Measurements from ENCODE around the gene HBM. TPM values are rescaled to one million over a fixed set of nuclear protein-coding genes. Genes with fewer than 3 reads are reported as not detected.
A peak's percentile ranks its signal among the peaks of the same experiment; 100 is the strongest.

HBM gene
- total RNA-seq, 1 experiment from 2014 or later: not detected

DNA sequence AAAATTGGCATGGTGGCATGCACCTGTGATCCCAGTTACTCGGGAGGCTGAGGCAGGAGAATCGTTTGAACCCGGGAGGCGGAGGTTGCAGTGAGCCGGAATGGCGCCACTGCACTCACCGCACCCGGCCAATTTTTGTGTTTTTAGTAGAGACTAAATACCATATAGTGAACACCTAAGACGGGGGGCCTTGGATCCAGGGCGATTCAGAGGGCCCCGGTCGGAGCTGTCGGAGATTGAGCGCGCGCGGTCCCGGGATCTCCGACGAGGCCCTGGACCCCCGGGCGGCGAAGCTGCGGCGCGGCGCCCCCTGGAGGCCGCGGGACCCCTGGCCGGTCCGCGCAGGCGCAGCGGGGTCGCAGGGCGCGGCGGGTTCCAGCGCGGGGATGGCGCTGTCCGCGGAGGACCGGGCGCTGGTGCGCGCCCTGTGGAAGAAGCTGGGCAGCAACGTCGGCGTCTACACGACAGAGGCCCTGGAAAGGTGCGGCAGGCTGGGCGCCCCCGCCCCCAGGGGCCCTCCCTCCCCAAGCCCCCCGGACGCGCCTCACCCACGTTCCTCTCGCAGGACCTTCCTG, 14.4 kb downstream of the HBM start, which contains the start of gene HBQ1:
HBQ1 (plus strand) TSS at position 359 of the 575 bp plus-strand sequence; CDS start at position 387, 28 bp downstream.
- H3K79me2 ChIP-seq (ENCODE audit: low read length): no peaks in the 10 kb centered on the region
- H2AFZ ChIP-seq (ENCODE audit: low read length): no peak within 1 kb of the TSS
- DNase-seq: no peak
- H3K4me1 ChIP-seq (ENCODE audit: low read length): peaks cover 2% of the 10 kb centered on the region; the same call in 1 of the 2 replicates
- H3K36me3 ChIP-seq (ENCODE audit: insufficient read depth, low read length): no peaks in the 10 kb centered on the region
- H3K9ac ChIP-seq (ENCODE audit: low read length): no peak within 1 kb of the TSS
- no peak within 1 kb of the TSS for H3K4me3 ChIP-seq (ENCODE audit: low read length)
- H3K27me3 ChIP-seq (ENCODE audit: low read length): no peaks in the 10 kb centered on the region
- H3K27ac ChIP-seq (ENCODE audit: low read length): no peak within 1 kb of the TSS
- no peaks in the 10 kb centered on the region for H3K9me2 ChIP-seq (replicated peaks; ENCODE audit: insufficient read depth, low read length)
- H4K20me1 ChIP-seq (ENCODE audit: insufficient read depth, low read depth, low read length): peaks cover 5% of the 10 kb centered on the region; the same call in 1 of the 2 replicates
- H3K9me3 ChIP-seq (ENCODE audit: low read length): no peaks in the 10 kb centered on the region
- H3K4me2 ChIP-seq (ENCODE audit: low read depth, low read length, poor library complexity, severe bottlenecking): no peak within 1 kb of the TSS

DNA sequence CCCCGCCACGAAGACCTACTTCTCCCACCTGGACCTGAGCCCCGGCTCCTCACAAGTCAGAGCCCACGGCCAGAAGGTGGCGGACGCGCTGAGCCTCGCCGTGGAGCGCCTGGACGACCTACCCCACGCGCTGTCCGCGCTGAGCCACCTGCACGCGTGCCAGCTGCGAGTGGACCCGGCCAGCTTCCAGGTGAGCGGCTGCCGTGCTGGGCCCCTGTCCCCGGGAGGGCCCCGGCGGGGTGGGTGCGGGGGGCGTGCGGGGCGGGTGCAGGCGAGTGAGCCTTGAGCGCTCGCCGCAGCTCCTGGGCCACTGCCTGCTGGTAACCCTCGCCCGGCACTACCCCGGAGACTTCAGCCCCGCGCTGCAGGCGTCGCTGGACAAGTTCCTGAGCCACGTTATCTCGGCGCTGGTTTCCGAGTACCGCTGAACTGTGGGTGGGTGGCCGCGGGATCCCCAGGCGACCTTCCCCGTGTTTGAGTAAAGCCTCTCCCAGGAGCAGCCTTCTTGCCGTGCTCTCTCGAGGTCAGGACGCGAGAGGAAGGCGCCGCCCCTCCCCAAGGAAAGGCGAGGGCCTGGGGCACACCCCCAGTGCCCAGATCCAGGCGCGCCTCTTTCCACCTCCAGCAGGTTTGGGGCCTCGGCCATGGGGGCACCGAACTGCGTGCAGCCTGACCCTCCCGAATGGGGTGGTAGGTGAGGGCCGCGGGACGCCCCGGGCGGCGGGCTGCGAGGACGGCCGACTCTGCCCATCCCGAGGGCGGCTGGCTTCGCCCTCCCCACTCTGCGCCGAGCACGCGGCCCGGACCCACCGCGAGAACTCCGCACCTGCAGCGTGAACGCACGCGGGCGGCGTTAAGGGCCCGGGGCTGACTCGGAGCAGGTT, 15.1 kb downstream of the HBM start:
- no peaks in the 10 kb centered on the region for H3K79me2 ChIP-seq (ENCODE audit: low read length)
- peaks cover 5% of the 10 kb centered on the region; the same call in 1 of the 2 replicates for H4K20me1 ChIP-seq (ENCODE audit: insufficient read depth, low read depth, low read length)
- no peaks in the 10 kb centered on the region for H3K27me3 ChIP-seq (ENCODE audit: low read length)
- peaks cover 2% of the 10 kb centered on the region; the same call in 1 of the 2 replicates for H3K4me1 ChIP-seq (ENCODE audit: low read length)
- no peak overlapping the region for H3K4me2 ChIP-seq (ENCODE audit: low read depth, low read length, poor library complexity, severe bottlenecking)
- H3K27ac ChIP-seq (ENCODE audit: low read length): no peak overlapping the region
- no peak overlapping the region for H3K9ac ChIP-seq (ENCODE audit: low read length)
- no peaks in the 10 kb centered on the region for H3K36me3 ChIP-seq (ENCODE audit: insufficient read depth, low read length)
- no peak overlapping the region for H2AFZ ChIP-seq (ENCODE audit: low read length)
- peak; percentile 93 for DNase-seq
- H3K4me3 ChIP-seq (ENCODE audit: low read length): no peak overlapping the region
- no peaks in the 10 kb centered on the region for H3K9me3 ChIP-seq (ENCODE audit: low read length)
- H3K9me2 ChIP-seq (replicated peaks; ENCODE audit: insufficient read depth, low read length): no peaks in the 10 kb centered on the region

DNA sequence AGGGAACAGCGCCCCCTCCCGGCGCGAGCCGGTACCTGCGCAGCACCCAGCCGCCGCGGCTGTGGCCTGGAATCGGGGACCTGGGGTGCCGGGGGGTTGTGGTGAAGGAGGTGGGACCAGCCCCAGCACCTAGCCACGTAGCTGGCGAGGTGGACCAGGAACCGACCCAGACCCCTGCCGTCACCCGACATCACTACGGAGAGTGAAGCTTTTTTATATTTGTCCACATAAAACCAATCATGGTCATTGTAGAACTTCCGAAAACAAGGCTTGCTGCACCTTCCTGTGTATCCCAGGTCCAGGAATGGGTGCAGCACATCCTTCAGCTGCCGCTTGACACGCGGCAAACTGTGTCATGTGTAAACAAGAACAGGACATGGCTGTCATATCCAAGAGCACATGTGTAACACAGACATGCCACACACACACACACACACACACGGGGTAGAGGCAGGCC, 15.8 kb downstream of the HBM start:
- Histone ChIP-seq H3K4me3 (ENCODE audit: low read length) (no peak overlapping the region), H2AFZ (ENCODE audit: low read length) (no peak overlapping the region), H3K27ac (ENCODE audit: low read length) (no peak overlapping the region), H3K4me2 (ENCODE audit: low read depth, low read length, poor library complexity, severe bottlenecking) (no peak overlapping the region), H3K9me2 (replicated peaks; ENCODE audit: insufficient read depth, low read length) (no peaks in the 10 kb centered on the region), H3K79me2 (ENCODE audit: low read length) (no peaks in the 10 kb centered on the region), H3K27me3 (ENCODE audit: low read length) (no peaks in the 10 kb centered on the region), H3K36me3 (ENCODE audit: insufficient read depth, low read length) (no peaks in the 10 kb centered on the region), H3K9me3 (ENCODE audit: low read length) (no peaks in the 10 kb centered on the region), H3K9ac (ENCODE audit: low read length) (no peak overlapping the region), H3K4me1 (ENCODE audit: low read length) (peaks cover 2% of the 10 kb centered on the region; the same call in 1 of the 2 replicates), H4K20me1 (ENCODE audit: insufficient read depth, low read depth, low read length) (peaks cover 5% of the 10 kb centered on the region; the same call in 1 of the 2 replicates)
- DNase-seq: peak; percentile 53

DNA sequence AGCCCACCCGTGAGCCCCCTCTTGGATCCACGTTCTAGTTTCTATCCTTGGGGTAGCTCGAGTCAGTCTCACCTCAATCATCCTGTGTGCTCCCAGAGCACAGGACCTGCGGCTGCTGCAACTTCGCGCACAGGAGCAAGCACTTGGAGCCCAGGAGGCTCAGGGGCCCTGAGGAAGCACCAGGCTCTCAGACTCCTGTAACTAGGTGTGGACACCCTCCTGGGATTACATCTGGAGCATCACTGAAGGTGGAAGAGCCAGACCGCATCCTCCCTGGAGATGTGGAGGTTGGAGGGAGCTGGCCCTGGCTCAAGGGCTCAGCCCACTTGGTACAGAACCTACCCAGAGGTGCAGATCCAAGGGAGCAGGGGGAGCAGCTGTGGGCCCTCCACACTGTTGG, 17.2 kb downstream of the HBM start:
- no peaks in the 10 kb centered on the region for H3K79me2 ChIP-seq (ENCODE audit: low read length)
- H3K36me3 ChIP-seq (ENCODE audit: insufficient read depth, low read length): 0 out of 2 replicates have a peak, but pooled peaks cover 4% of the 10 kb centered on the region
- H3K27me3 ChIP-seq (ENCODE audit: low read length): no peaks in the 10 kb centered on the region
- H4K20me1 ChIP-seq (ENCODE audit: insufficient read depth, low read depth, low read length): peaks cover 4% of the 10 kb centered on the region; the same call in 1 of the 2 replicates
- H3K9ac ChIP-seq (ENCODE audit: low read length): no peak overlapping the region
- no peaks in the 10 kb centered on the region for H3K9me2 ChIP-seq (replicated peaks; ENCODE audit: insufficient read depth, low read length)
- no peaks in the 10 kb centered on the region for H3K9me3 ChIP-seq (ENCODE audit: low read length)
- H2AFZ ChIP-seq (ENCODE audit: low read length): no peak overlapping the region
- DNase-seq: no peak
- no peak overlapping the region for H3K4me3 ChIP-seq (ENCODE audit: low read length)
- H3K27ac ChIP-seq (ENCODE audit: low read length): no peak overlapping the region
- no peak overlapping the region for H3K4me2 ChIP-seq (ENCODE audit: low read depth, low read length, poor library complexity, severe bottlenecking)
- peaks cover 2% of the 10 kb centered on the region; the same call in 1 of the 2 replicates for H3K4me1 ChIP-seq (ENCODE audit: low read length)

DNA sequence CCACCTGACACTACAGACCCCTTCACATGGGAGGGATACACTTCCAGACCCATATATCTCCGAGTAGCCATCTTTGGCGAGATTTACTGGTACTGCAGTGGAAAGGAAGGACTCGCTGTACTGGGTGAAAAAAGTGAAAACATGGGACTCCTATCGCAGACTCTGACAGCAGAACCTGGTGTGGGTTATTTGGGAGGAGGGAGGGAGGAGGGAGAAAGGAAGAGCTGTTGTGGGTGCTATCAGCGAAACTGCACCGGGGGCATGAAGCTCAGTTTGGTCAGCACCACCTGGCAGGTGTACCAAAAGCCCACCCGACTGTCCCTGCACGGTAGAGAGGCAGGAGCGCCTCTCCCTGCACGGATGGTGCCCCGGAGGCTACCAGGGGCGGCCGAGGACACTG, 19.4 kb downstream of the HBM start:
- H3K36me3 ChIP-seq (ENCODE audit: insufficient read depth, low read length): peaks cover 15% of the 10 kb centered on the region; the same call in 1 of the 2 replicates
- H3K4me3 ChIP-seq (ENCODE audit: low read length): no peak overlapping the region
- no peaks in the 10 kb centered on the region for H3K27me3 ChIP-seq (ENCODE audit: low read length)
- H3K9ac ChIP-seq (ENCODE audit: low read length): no peak overlapping the region
- H3K9me3 ChIP-seq (ENCODE audit: low read length): no peaks in the 10 kb centered on the region
- H3K4me2 ChIP-seq (ENCODE audit: low read depth, low read length, poor library complexity, severe bottlenecking): no peak overlapping the region
- no peak for DNase-seq
- H4K20me1 ChIP-seq (ENCODE audit: insufficient read depth, low read depth, low read length): no peaks in the 10 kb centered on the region
- H3K27ac ChIP-seq (ENCODE audit: low read length): no peak overlapping the region
- no peaks in the 10 kb centered on the region for H3K79me2 ChIP-seq (ENCODE audit: low read length)
- peaks cover 2% of the 10 kb centered on the region; the same call in 1 of the 2 replicates for H3K4me1 ChIP-seq (ENCODE audit: low read length)
- H3K9me2 ChIP-seq (replicated peaks; ENCODE audit: insufficient read depth, low read length): no peaks in the 10 kb centered on the region
- H2AFZ ChIP-seq (ENCODE audit: low read length): no peak overlapping the region

DNA sequence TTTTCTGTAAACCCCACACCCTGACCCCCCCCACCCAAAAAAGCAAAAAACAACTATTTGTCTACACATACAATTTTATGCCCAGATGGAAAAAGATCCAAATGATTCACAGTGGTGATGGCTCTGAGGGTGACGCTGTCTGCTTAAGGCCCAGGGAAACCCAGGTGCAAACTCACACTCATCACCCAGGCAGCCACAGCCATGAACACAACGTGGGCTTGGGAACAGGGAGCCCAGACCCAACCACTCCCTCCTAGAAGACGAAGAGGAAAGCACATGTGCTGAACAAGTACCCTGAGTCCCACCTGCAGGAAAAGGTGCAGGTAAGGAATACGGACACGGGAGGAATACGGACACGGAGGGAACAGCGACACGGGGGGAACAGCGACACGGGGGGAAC, 19.9 kb downstream of the HBM start:
- Histone ChIP-seq H3K79me2 (ENCODE audit: low read length) (no peaks in the 10 kb centered on the region), H2AFZ (ENCODE audit: low read length) (no peak overlapping the region), H3K4me2 (ENCODE audit: low read depth, low read length, poor library complexity, severe bottlenecking) (no peak overlapping the region), H3K4me1 (ENCODE audit: low read length) (peaks cover 2% of the 10 kb centered on the region; the same call in 1 of the 2 replicates), H3K9me3 (ENCODE audit: low read length) (no peaks in the 10 kb centered on the region), H3K9me2 (replicated peaks; ENCODE audit: insufficient read depth, low read length) (no peaks in the 10 kb centered on the region), H3K27me3 (ENCODE audit: low read length) (no peaks in the 10 kb centered on the region), H3K9ac (ENCODE audit: low read length) (no peak overlapping the region), H4K20me1 (ENCODE audit: insufficient read depth, low read depth, low read length) (no peaks in the 10 kb centered on the region), H3K27ac (ENCODE audit: low read length) (no peak overlapping the region), H3K36me3 (ENCODE audit: insufficient read depth, low read length) (peaks cover 15% of the 10 kb centered on the region; the same call in 1 of the 2 replicates), H3K4me3 (ENCODE audit: low read length) (no peak overlapping the region)
- DNase-seq: no peak

DNA sequence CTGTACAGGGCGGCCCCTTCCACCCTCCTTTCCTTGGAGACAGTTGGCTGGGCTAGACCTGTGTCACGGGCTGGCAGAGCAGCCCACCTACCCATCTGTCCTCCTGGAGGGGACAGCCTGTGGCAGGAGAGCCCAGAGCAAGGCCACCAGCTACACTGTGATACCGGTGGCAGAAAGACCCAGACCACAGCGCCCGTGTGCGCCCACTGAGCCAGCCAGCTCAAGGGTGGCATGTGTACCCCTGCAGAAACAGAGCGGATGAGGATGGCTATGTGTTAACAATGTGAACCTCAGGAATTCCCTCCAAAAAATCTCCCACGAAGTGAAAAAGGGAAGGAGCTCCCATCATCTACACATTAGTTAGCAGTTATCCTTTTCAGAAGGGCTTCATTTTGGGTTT, 21.6 kb downstream of the HBM start:
- no peaks in the 10 kb centered on the region for H3K9me2 ChIP-seq (replicated peaks; ENCODE audit: insufficient read depth, low read length)
- H3K4me1 ChIP-seq (ENCODE audit: low read length): no peaks in the 10 kb centered on the region
- H3K4me2 ChIP-seq (ENCODE audit: low read depth, low read length, poor library complexity, severe bottlenecking): no peak overlapping the region
- H4K20me1 ChIP-seq (ENCODE audit: insufficient read depth, low read depth, low read length): no peaks in the 10 kb centered on the region
- no peak for DNase-seq
- no peaks in the 10 kb centered on the region for H3K27me3 ChIP-seq (ENCODE audit: low read length)
- no peaks in the 10 kb centered on the region for H3K79me2 ChIP-seq (ENCODE audit: low read length)
- H3K9me3 ChIP-seq (ENCODE audit: low read length): no peaks in the 10 kb centered on the region
- peaks cover 25% of the 10 kb centered on the region; the same call in 1 of the 2 replicates for H3K36me3 ChIP-seq (ENCODE audit: insufficient read depth, low read length)
- no peak overlapping the region for H3K4me3 ChIP-seq (ENCODE audit: low read length)
- no peak overlapping the region for H3K9ac ChIP-seq (ENCODE audit: low read length)
- H3K27ac ChIP-seq (ENCODE audit: low read length): no peak overlapping the region
- H2AFZ ChIP-seq (ENCODE audit: low read length): no peak overlapping the region

DNA sequence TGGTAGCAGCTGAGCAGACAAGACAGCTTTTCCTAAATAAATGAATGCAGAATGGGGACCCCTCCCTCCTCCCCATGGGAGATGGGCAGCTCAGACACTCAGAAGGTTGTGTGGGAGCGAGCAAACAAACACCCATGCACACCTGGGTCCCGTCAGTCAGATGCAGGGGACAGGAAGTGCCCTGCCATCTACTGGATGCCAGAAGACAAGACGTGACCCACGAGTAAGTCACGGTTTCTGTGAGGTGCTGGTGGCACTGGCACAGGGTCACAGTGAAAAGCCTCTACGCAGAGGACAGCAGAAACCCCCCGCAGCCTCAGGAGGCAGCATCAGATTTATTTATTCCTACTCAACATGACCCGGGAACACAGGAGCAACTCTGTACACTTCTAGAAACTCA, 22.9 kb downstream of the HBM start:
- Histone ChIP-seq H3K4me3 (ENCODE audit: low read length) (no peak overlapping the region), H3K36me3 (ENCODE audit: insufficient read depth, low read length) (peaks cover 30% of the 10 kb centered on the region; the same call in 1 of the 2 replicates), H2AFZ (ENCODE audit: low read length) (no peak overlapping the region), H3K4me1 (ENCODE audit: low read length) (no peaks in the 10 kb centered on the region), H4K20me1 (ENCODE audit: insufficient read depth, low read depth, low read length) (no peaks in the 10 kb centered on the region), H3K9me2 (replicated peaks; ENCODE audit: insufficient read depth, low read length) (no peaks in the 10 kb centered on the region), H3K27me3 (ENCODE audit: low read length) (no peaks in the 10 kb centered on the region), H3K9ac (ENCODE audit: low read length) (no peak overlapping the region), H3K9me3 (ENCODE audit: low read length) (no peaks in the 10 kb centered on the region), H3K79me2 (ENCODE audit: low read length) (no peaks in the 10 kb centered on the region), H3K27ac (ENCODE audit: low read length) (no peak overlapping the region), H3K4me2 (ENCODE audit: low read depth, low read length, poor library complexity, severe bottlenecking) (no peak overlapping the region)
- peak; percentile 65 for DNase-seq
